GM12878 (cell line): ENCODE data around the gene RUFY4. TPM values are rescaled to one million over a fixed set of nuclear protein-coding genes. Genes with fewer than 3 reads are reported as not detected.

Experiments
- polyA plus RNA-seq, 11 experiments: library from polyadenylated mRNA; depleted of rRNA in 4 of 11; unstranded in 6 of 11; stranded (reverse) in 5 of 11; fragments of >200 nt; fragmentation: Nextera tagmentation in 4 of 11; fragmentation: Illumina TruSeq in 1 of 11; extraction: Ambion mirVana in 4 of 11; extraction: Trizol in 1 of 11; gene quantifications; 1 replicate in 1 of 11; 2 replicates in 10 of 11; pipeline versions ENCODE4 v1.2.1 to v1.2.3, GENCODE V29; 2011 to 2016; ENCODE audit warnings: inconsistent platforms in 2 of 11, missing spikeins in 2 of 11, low read depth in 1 of 11
- total RNA-seq, 4 experiments: library from RNA; depleted of rRNA in 3 of 4; stranded (reverse); fragments of >200 nt in 3 of 4; fragmentation: Illumina TruSeq in 1 of 4; extraction: Trizol in 1 of 4; gene quantifications; 2 replicates each; pipeline versions ENCODE4 v1.2.1 to v1.2.3, GENCODE V29; 2013 to 2021

The RUFY4 gene
- total and polyA plus RNA-seq, 10 of the 15 experiments (the other 5 are each of a cell fraction or from before 2014, with no cell fraction given): 0.05 to 2.7 (median 0.90) TPM

Other genes starting within 250 kb of the RUFY4 start
Only the 7 nearest of the 8 such genes appear.
- gene TNS1, start 66.3 kb upstream of the RUFY4 start, total RNA-seq (2014; rRNA removed): not detected in 2 replicates
- gene TNS1, start 66.3 kb upstream of the RUFY4 start, total RNA-seq (2014; rRNA removed; fragmentation: Illumina TruSeq; extraction: Trizol): not detected in 2 replicates
- gene TNS1, start 66.3 kb upstream of the RUFY4 start, total RNA-seq (2021): 0.44 and 0.80 TPM in 2 replicates
- 0.05 and 0.06 TPM in 2 replicates for gene TNS1, start 66.3 kb upstream of the RUFY4 start, polyA plus RNA-seq (2011; rRNA removed)
- gene TNS1, start 66.3 kb upstream of the RUFY4 start, polyA plus RNA-seq (2014; fragmentation: Illumina TruSeq; extraction: Trizol): 0.06 TPM in 1 of 2 replicates, not detected in the other
- not detected for gene TNS1, start 66.3 kb upstream of the RUFY4 start, polyA plus RNA-seq (2014; fragmentation: Nextera tagmentation; extraction: Ambion mirVana)
- not detected in 2 replicates for gene TNS1, start 66.3 kb upstream of the RUFY4 start, polyA plus RNA-seq (2014; rRNA removed)
- gene TNS1, start 66.3 kb upstream of the RUFY4 start, polyA plus RNA-seq (2016; fragmentation: Nextera tagmentation; extraction: Ambion mirVana): not detected
- gene CXCR2, start 56.8 kb downstream of the RUFY4 start, total RNA-seq (2014; rRNA removed): 0.06 and 0.11 TPM in 2 replicates
- 0.09 TPM in 1 of 2 replicates, not detected in the other for gene CXCR2, start 56.8 kb downstream of the RUFY4 start, total RNA-seq (2014; rRNA removed; fragmentation: Illumina TruSeq; extraction: Trizol)
- gene CXCR2, start 56.8 kb downstream of the RUFY4 start, total RNA-seq (2021): 0.36 TPM in 1 of 2 replicates, not detected in the other
- gene CXCR2, start 56.8 kb downstream of the RUFY4 start, polyA plus RNA-seq (2011; rRNA removed): 0.07 and 0.12 TPM in 2 replicates
- 0.21 TPM in 1 of 2 replicates, not detected in the other for gene CXCR2, start 56.8 kb downstream of the RUFY4 start, polyA plus RNA-seq (2014; fragmentation: Illumina TruSeq; extraction: Trizol)
- gene CXCR2, start 56.8 kb downstream of the RUFY4 start, polyA plus RNA-seq (2014; fragmentation: Nextera tagmentation; extraction: Ambion mirVana): under 1 TPM; 0.04 to 0.27 TPM
- gene CXCR2, start 56.8 kb downstream of the RUFY4 start, polyA plus RNA-seq (2014; rRNA removed): 0.08 and 0.31 TPM in 2 replicates
- gene CXCR2, start 56.8 kb downstream of the RUFY4 start, polyA plus RNA-seq (2016; fragmentation: Nextera tagmentation; extraction: Ambion mirVana): under 1 TPM; 0.09 to 0.62 TPM
- gene CXCR1, start 97.7 kb downstream of the RUFY4 start, total RNA-seq (2014; rRNA removed): not detected in 2 replicates
- gene CXCR1, start 97.7 kb downstream of the RUFY4 start, total RNA-seq (2014; rRNA removed; fragmentation: Illumina TruSeq; extraction: Trizol): not detected in 2 replicates
- gene CXCR1, start 97.7 kb downstream of the RUFY4 start, total RNA-seq (2021): not detected in 2 replicates
- not detected in 2 replicates for gene CXCR1, start 97.7 kb downstream of the RUFY4 start, polyA plus RNA-seq (2011; rRNA removed)
- gene CXCR1, start 97.7 kb downstream of the RUFY4 start, polyA plus RNA-seq (2014; fragmentation: Illumina TruSeq; extraction: Trizol): not detected in 2 replicates
- gene CXCR1, start 97.7 kb downstream of the RUFY4 start, polyA plus RNA-seq (2014; fragmentation: Nextera tagmentation; extraction: Ambion mirVana): not detected
- gene CXCR1, start 97.7 kb downstream of the RUFY4 start, polyA plus RNA-seq (2014; rRNA removed): not detected in 2 replicates
- gene CXCR1, start 97.7 kb downstream of the RUFY4 start, polyA plus RNA-seq (2016; fragmentation: Nextera tagmentation; extraction: Ambion mirVana): not detected
- gene ARPC2, start 147.9 kb downstream of the RUFY4 start, total RNA-seq (2014; rRNA removed): 467 and 490 TPM in 2 replicates
- 515 and 534 TPM in 2 replicates for gene ARPC2, start 147.9 kb downstream of the RUFY4 start, total RNA-seq (2014; rRNA removed; fragmentation: Illumina TruSeq; extraction: Trizol)
- 421 and 440 TPM in 2 replicates for gene ARPC2, start 147.9 kb downstream of the RUFY4 start, total RNA-seq (2021)
- 816 and 944 TPM in 2 replicates for gene ARPC2, start 147.9 kb downstream of the RUFY4 start, polyA plus RNA-seq (2011; rRNA removed)
- 707 and 841 TPM in 2 replicates for gene ARPC2, start 147.9 kb downstream of the RUFY4 start, polyA plus RNA-seq (2014; fragmentation: Illumina TruSeq; extraction: Trizol)
- gene ARPC2, start 147.9 kb downstream of the RUFY4 start, polyA plus RNA-seq (2014; fragmentation: Nextera tagmentation; extraction: Ambion mirVana): 100 to 1,000 TPM; 711 to 735 TPM
- 524 and 584 TPM in 2 replicates for gene ARPC2, start 147.9 kb downstream of the RUFY4 start, polyA plus RNA-seq (2014; rRNA removed)
- gene ARPC2, start 147.9 kb downstream of the RUFY4 start, polyA plus RNA-seq (2016; fragmentation: Nextera tagmentation; extraction: Ambion mirVana): 100 to 1,000 TPM; 963 to 980 TPM
- gene GPBAR1, start 191.8 kb downstream of the RUFY4 start, total RNA-seq (2014; rRNA removed): 0.17 TPM in 1 of 2 replicates, not detected in the other
- 0.09 TPM in 2 replicates for gene GPBAR1, start 191.8 kb downstream of the RUFY4 start, total RNA-seq (2014; rRNA removed; fragmentation: Illumina TruSeq; extraction: Trizol)
- 0.13 and 0.36 TPM in 2 replicates for gene GPBAR1, start 191.8 kb downstream of the RUFY4 start, total RNA-seq (2021)
- 0.03 TPM in 1 of 2 replicates, not detected in the other for gene GPBAR1, start 191.8 kb downstream of the RUFY4 start, polyA plus RNA-seq (2011; rRNA removed)
- 0.07 and 0.10 TPM in 2 replicates for gene GPBAR1, start 191.8 kb downstream of the RUFY4 start, polyA plus RNA-seq (2014; fragmentation: Illumina TruSeq; extraction: Trizol)
- gene GPBAR1, start 191.8 kb downstream of the RUFY4 start, polyA plus RNA-seq (2014; fragmentation: Nextera tagmentation; extraction: Ambion mirVana): not detected
- 0.22 and 0.24 TPM in 2 replicates for gene GPBAR1, start 191.8 kb downstream of the RUFY4 start, polyA plus RNA-seq (2014; rRNA removed)
- under 1 TPM in 1 of 2 experiments, not detected in 1; 0.11 TPM for gene GPBAR1, start 191.8 kb downstream of the RUFY4 start, polyA plus RNA-seq (2016; fragmentation: Nextera tagmentation; extraction: Ambion mirVana)
- gene AAMP, start 200.9 kb downstream of the RUFY4 start, total RNA-seq (2014; rRNA removed): 97.1 and 114 TPM in 2 replicates
- 70.6 and 71.7 TPM in 2 replicates for gene AAMP, start 200.9 kb downstream of the RUFY4 start, total RNA-seq (2014; rRNA removed; fragmentation: Illumina TruSeq; extraction: Trizol)
- gene AAMP, start 200.9 kb downstream of the RUFY4 start, total RNA-seq (2021): 64.8 and 66.3 TPM in 2 replicates
- 33.2 and 50.7 TPM in 2 replicates for gene AAMP, start 200.9 kb downstream of the RUFY4 start, polyA plus RNA-seq (2011; rRNA removed)
- 49.8 and 93.1 TPM in 2 replicates for gene AAMP, start 200.9 kb downstream of the RUFY4 start, polyA plus RNA-seq (2014; fragmentation: Illumina TruSeq; extraction: Trizol)
- gene AAMP, start 200.9 kb downstream of the RUFY4 start, polyA plus RNA-seq (2014; fragmentation: Nextera tagmentation; extraction: Ambion mirVana): 1 to 10 TPM; 4.4 to 5.5 TPM
- gene AAMP, start 200.9 kb downstream of the RUFY4 start, polyA plus RNA-seq (2014; rRNA removed): 95.4 and 104 TPM in 2 replicates
- 100 to 1,000 TPM; 118 to 140 TPM for gene AAMP, start 200.9 kb downstream of the RUFY4 start, polyA plus RNA-seq (2016; fragmentation: Nextera tagmentation; extraction: Ambion mirVana)
- 41.9 and 42.3 TPM in 2 replicates for gene PNKD, start 201.3 kb downstream of the RUFY4 start, total RNA-seq (2014; rRNA removed)
- gene PNKD, start 201.3 kb downstream of the RUFY4 start, total RNA-seq (2014; rRNA removed; fragmentation: Illumina TruSeq; extraction: Trizol): 27.2 and 28.5 TPM in 2 replicates
- 42.0 and 45.1 TPM in 2 replicates for gene PNKD, start 201.3 kb downstream of the RUFY4 start, total RNA-seq (2021)
- 26.3 and 54.9 TPM in 2 replicates for gene PNKD, start 201.3 kb downstream of the RUFY4 start, polyA plus RNA-seq (2011; rRNA removed)
- gene PNKD, start 201.3 kb downstream of the RUFY4 start, polyA plus RNA-seq (2014; fragmentation: Illumina TruSeq; extraction: Trizol): 15.8 and 41.6 TPM in 2 replicates
- 100 to 1,000 TPM in 1 of 2 experiments, 10 to 100 TPM in 1; 72.6 to 104 TPM for gene PNKD, start 201.3 kb downstream of the RUFY4 start, polyA plus RNA-seq (2014; fragmentation: Nextera tagmentation; extraction: Ambion mirVana)
- gene PNKD, start 201.3 kb downstream of the RUFY4 start, polyA plus RNA-seq (2014; rRNA removed): 67.7 and 72.6 TPM in 2 replicates
- 100 to 1,000 TPM in 1 of 2 experiments, 10 to 100 TPM in 1; 90.9 to 106 TPM for gene PNKD, start 201.3 kb downstream of the RUFY4 start, polyA plus RNA-seq (2016; fragmentation: Nextera tagmentation; extraction: Ambion mirVana)